Measurements from ENCODE around the gene KCND3. TPM values are rescaled to one million over a fixed set of nuclear protein-coding genes. Genes with fewer than 3 reads are reported as not detected.

KCND3 gene
- total and polyA plus RNA-seq, 2 of the 4 experiments (the other 2 are of a cell fraction): under 0.01 to 0.03 TPM

DNA sequence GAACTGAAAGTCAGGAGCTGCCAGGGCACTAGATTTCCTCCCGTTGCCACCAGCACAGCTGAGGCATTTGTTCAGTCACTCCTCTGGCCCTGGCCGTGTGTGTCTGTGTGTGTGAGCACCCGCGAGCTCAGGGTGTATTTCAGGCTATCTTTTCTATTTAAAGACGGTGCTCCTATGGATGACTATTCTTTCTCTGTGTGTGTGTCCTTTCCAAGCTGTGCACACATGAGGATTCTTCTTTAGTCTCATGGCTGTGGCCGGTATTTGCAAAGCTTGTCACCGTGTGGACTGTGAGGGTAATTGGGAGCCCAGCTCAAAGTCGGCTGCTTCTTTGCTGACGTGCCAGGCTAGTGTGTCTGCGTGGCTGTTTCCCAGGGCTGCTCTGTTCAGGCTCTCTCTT lies 3.0 kb upstream of the KCND3 start:
- no peaks in the 10 kb centered on the region for H3K9me3 ChIP-seq (ENCODE audit: control insufficient read depth, insufficient read depth, low read length)
- no peak overlapping the region for H2AK5ac ChIP-seq (ENCODE audit: low read depth, low read length)
- H3K36me3 ChIP-seq (ENCODE audit: control insufficient read depth, insufficient read depth, low read length): no peaks in the 10 kb centered on the region
- no peak overlapping the region for H3K4ac ChIP-seq (ENCODE audit: low read depth, low read length)
- no peak overlapping the region for H3K9ac ChIP-seq (ENCODE audit: low read depth, low read length)
- ChIA-PET CTCF (no interaction called here), POLR2A (ENCODE audit: unreplicated experiment) (no interaction called here)
- dilution Hi-C loops (cut with HindIII; ENCODE audit: low sequenced_read_pairs, unreplicated experiment): no loop called here
- no peak overlapping the region for H2AFZ ChIP-seq (replicated peaks; ENCODE audit: low read length, poor library complexity)
- no peaks in the 10 kb centered on the region for H4K20me1 ChIP-seq (ENCODE audit: insufficient read depth, low read length)
- H3K14ac ChIP-seq (replicated peaks; ENCODE audit: low read depth, low read length): no peak overlapping the region
- H3K4me3 ChIP-seq (ENCODE audit: insufficient read depth, low read depth, low read length): no peak overlapping the region
- H3K27ac ChIP-seq (ENCODE audit: insufficient read depth, low read length): no peak overlapping the region
- H3K27me3 ChIP-seq (ENCODE audit: control insufficient read depth, insufficient read depth, low read length): peaks cover 59% of the 10 kb centered on the region
- peaks cover 4% of the 10 kb centered on the region; the same call in 1 of the 2 replicates for H3K9me1 ChIP-seq (ENCODE audit: insufficient read depth, low read length)
- H3K18ac ChIP-seq (ENCODE audit: low read depth, low read length): no peak overlapping the region
- BruUV-seq (replicated peaks): no TSS peak
- in situ Hi-C loops (cut with MboI; ENCODE audit: low sequenced_read_pairs): no loop called here
- no peak for DNase-seq
- no peak overlapping the region for H3K4me2 ChIP-seq (ENCODE audit: low read depth, low read length)
- no peaks in the 10 kb centered on the region for H3K79me1 ChIP-seq (ENCODE audit: low read depth in 1 of 2, low read length in 2 of 2)
- H2BK15ac ChIP-seq (ENCODE audit: low read depth, low read length): no peak overlapping the region
- WGBS, 2 experiments (ENCODE audit: extremely low coverage in 2 of 2, insufficient read length in 1 of 2): 55% methylated on average over 5 of the region's 10 CpGs; no CpG with 5 or more reads in 1 of the 2 experiments
- no peak overlapping the region for H4K91ac ChIP-seq (ENCODE audit: insufficient read depth, low read depth, low read length)
- H2BK20ac ChIP-seq (ENCODE audit: low read depth, low read length): no peak overlapping the region
- TF ChIP-seq MXI1 (IDR thresholded peaks at IDR 0.05; ENCODE audit: borderline replicate concordance, low read depth, low read length): no peak
- no peak overlapping the region for H2AK9ac ChIP-seq (replicated peaks; ENCODE audit: low read depth, low read length, poor library complexity)
- no peak overlapping the region for H4K8ac ChIP-seq (ENCODE audit: low read depth in 2 of 2, low read length in 2 of 2)
- H3K4me1 ChIP-seq (ENCODE audit: control insufficient read depth, insufficient read depth, low read length): no peaks in the 10 kb centered on the region
- no peak overlapping the region for H4K5ac ChIP-seq (ENCODE audit: low read depth, low read length)
- H2BK5ac ChIP-seq (ENCODE audit: low read depth, low read length, poor library complexity, severe bottlenecking): no peak overlapping the region
- no peak overlapping the region for H2BK120ac ChIP-seq (ENCODE audit: low read depth, low read length)
- intact Hi-C loops (cut with micrococcal nuclease): loop anchor here (5.0 kb wide), 2 partner anchors 200 to 215 kb away; no protein-coding TSS in a partner anchor
- no peak for ATAC-seq (ENCODE audit: low read depth)
- H3K23ac ChIP-seq (ENCODE audit: low read depth, low read length): no peak overlapping the region
- H3K56ac ChIP-seq (ENCODE audit: extremely low read depth, insufficient read depth, low read length): no peak overlapping the region

Data from IMR-90 (cell line).